ENCODE results near the gene SLX9. TPM values are rescaled to one million over a fixed set of nuclear protein-coding genes. Genes with fewer than 3 reads are reported as not detected.
A peak's percentile ranks its signal among the peaks of the same experiment; 100 is the strongest.

The SLX9 gene
- total RNA-seq, 1 experiment from 2014 or later, result 74.3 TPM

DNA sequence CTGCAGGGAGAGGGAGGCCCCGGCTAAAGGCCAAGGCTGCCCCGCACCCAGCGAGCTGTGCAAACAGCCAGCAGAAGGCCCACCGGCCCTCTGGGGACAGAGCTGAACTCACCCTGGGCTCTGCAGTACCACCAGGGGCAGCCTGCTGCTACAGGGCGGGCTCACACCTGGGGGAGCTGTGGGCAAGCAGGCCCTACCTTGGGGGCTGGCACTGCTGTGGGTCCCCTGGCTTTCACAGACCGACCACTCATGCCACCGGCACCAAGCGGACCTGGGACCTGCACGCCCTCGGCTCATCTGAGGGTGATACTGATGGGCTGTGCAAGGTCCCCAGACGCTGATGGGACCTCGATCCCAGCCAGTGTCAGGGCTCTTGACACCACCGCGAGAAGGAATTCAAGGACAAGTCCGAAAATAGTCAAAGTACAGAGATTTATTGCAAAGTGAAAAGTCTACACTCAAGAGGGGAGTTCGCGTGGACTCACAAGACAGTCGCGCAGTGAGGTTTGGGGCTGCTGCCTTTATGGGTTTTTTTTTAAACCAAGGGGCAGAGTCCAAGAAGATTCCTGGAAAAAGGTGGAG, 73.5 kb downstream of the SLX9 start:
- H3K4ac ChIP-seq (ENCODE audit: low read depth, low read length), result no peak overlapping the region
- H3K23ac ChIP-seq (ENCODE audit: insufficient read length, low read depth, low read length), result no peak overlapping the region
- H3K27me3 Mint-ChIP-seq (ENCODE audit: low read depth), result peaks cover 54% of the 10 kb centered on the region
- no peak overlapping the region for H2BK120ac ChIP-seq (ENCODE audit: low read depth, low read length, poor library complexity, severe bottlenecking)
- peak overlapping the region; percentile 58; the same call in 1 of the 2 replicates for H3K14ac ChIP-seq (ENCODE audit: insufficient read depth, low read length)
- H3K27ac Mint-ChIP-seq, result peak overlapping the region in 1 of 3 experiments; percentile 97; a peak in 2 of 7 replicates
- no peak overlapping the region for H4K91ac ChIP-seq (ENCODE audit: insufficient read length, low read depth, low read length)
- H2BK20ac ChIP-seq (ENCODE audit: low read depth, low read length, poor library complexity, severe bottlenecking), result no peak overlapping the region
- no peak overlapping the region for H2AK5ac ChIP-seq (ENCODE audit: insufficient read length, low read length)
- no peaks in the 10 kb centered on the region; the same call in 1 of the 2 replicates for H3K27me3 ChIP-seq (ENCODE audit: insufficient read depth, low read length)
- peaks cover 42 to 43% of the 10 kb centered on the region in 2 experiments for H3K4me1 Mint-ChIP-seq
- no peaks in the 10 kb centered on the region; the same call in 1 of the 2 replicates for H3K4me1 ChIP-seq (ENCODE audit: insufficient read depth, low read length)
- peak; percentile 73 for DNase-seq
- H3K18ac ChIP-seq (ENCODE audit: insufficient read length, low read depth, low read length), result peak overlapping the region; percentile 15
- H3K36me3 Mint-ChIP-seq (ENCODE audit: insufficient read depth in 1 of 3, low read depth in 3 of 3), result peaks cover 0 to 4% (median 0%) of the 10 kb centered on the region in 3 experiments; a peak in 2 of 7 replicates
- H3K79me1 ChIP-seq (ENCODE audit: insufficient read depth, low read depth, low read length, poor library complexity, severe bottlenecking), result no peaks in the 10 kb centered on the region
- no peaks in the 10 kb centered on the region for H3K23me2 ChIP-seq (ENCODE audit: insufficient read length, low read depth, low read length, poor library complexity, severe bottlenecking)
- H3K9me3 Mint-ChIP-seq, result peaks cover 0 to 2% of the 10 kb centered on the region in 2 experiments; a peak in 2 of 5 replicates
- no peak overlapping the region for H3K56ac ChIP-seq (ENCODE audit: insufficient read length, low read depth, low read length)
- WGBS (ENCODE audit: extremely low coverage, insufficient read length, low lambda C conversion rate), result no CpG with 5 or more reads among the region's 19 CpGs
- no peaks in the 10 kb centered on the region for H4K20me1 ChIP-seq (ENCODE audit: control insufficient read depth, insufficient read depth, insufficient read length)
- H3T11ph ChIP-seq (ENCODE audit: low read length), result no peak overlapping the region
- H2AFZ ChIP-seq (ENCODE audit: low read length), result no peak overlapping the region
- H2BK12ac ChIP-seq (ENCODE audit: insufficient read length, low read depth, low read length), result no peak overlapping the region
- H2BK15ac ChIP-seq (ENCODE audit: low read depth, low read length), result no peak overlapping the region
- H3K9ac ChIP-seq (ENCODE audit: extremely low read depth, insufficient read length, low read length), result no peak overlapping the region
- no peak overlapping the region for H3K4me3 Mint-ChIP-seq
- H4K8ac ChIP-seq (replicated peaks; ENCODE audit: insufficient read length, low read depth, low read length), result no peak overlapping the region
- TF ChIP-seq, protein P1, sequence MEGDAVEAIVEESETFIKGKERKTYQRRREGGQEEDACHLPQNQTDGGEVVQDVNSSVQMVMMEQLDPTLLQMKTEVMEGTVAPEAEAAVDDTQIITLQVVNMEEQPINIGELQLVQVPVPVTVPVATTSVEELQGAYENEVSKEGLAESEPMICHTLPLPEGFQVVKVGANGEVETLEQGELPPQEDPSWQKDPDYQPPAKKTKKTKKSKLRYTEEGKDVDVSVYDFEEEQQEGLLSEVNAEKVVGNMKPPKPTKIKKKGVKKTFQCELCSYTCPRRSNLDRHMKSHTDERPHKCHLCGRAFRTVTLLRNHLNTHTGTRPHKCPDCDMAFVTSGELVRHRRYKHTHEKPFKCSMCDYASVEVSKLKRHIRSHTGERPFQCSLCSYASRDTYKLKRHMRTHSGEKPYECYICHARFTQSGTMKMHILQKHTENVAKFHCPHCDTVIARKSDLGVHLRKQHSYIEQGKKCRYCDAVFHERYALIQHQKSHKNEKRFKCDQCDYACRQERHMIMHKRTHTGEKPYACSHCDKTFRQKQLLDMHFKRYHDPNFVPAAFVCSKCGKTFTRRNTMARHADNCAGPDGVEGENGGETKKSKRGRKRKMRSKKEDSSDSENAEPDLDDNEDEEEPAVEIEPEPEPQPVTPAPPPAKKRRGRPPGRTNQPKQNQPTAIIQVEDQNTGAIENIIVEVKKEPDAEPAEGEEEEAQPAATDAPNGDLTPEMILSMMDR (conservative IDR thresholded peaks at IDR 0.05), result peak; percentile 38; the same call in 2 of the 3 replicates
- H3K79me2 ChIP-seq (ENCODE audit: insufficient read depth, low read length), result no peaks in the 10 kb centered on the region
- no peak overlapping the region for H2BK5ac ChIP-seq (ENCODE audit: insufficient read length, low read length)
- H3K9me3 ChIP-seq (ENCODE audit: control insufficient read depth, low read depth, low read length), result no peaks in the 10 kb centered on the region
- H3K27ac ChIP-seq (ENCODE audit: insufficient read length, low read depth, low read length), result no peak overlapping the region
- no peak overlapping the region for H3K4me2 ChIP-seq (ENCODE audit: insufficient read depth, insufficient read length, low read length)
- H4K5ac ChIP-seq (ENCODE audit: insufficient read length, low read depth, low read length), result no peak overlapping the region
